ENCODE data around the gene DBN1.
A peak's percentile ranks its signal among the peaks of the same experiment; 100 is the strongest.

GRCh38 chr5:177516601-177517568, 43.5 kb upstream of the DBN1 start, which contains the start of gene DDX41:
- TF ChIP-seq CTCF (IDR thresholded peaks at IDR 0.05) (peak in 3 of 5 experiments; percentile 0 to 58 (median 7)), POLR2A (IDR thresholded peaks at IDR 0.05) (peak in 1 of 2 donors; percentile 54)

Data from tibial nerve (tissue), 3 donors.